GM21723 (cell line): ENCODE results near the gene ADARB2.

Experiments
- ATAC-seq: cut with Tn5 transposase; IDR thresholded peaks from one replicate; pipeline ENCODE4 v1.9.1; 2021; ENCODE audit warnings: mild to moderate bottlenecking, moderate library complexity; ENCODE audit not compliant: unreplicated experiment

Gene ADARB2

GRCh38 chr10:1664333-1664964, 72.9 kb downstream of the ADARB2 start:
- no peak for ATAC-seq

- no peak for ATAC-seq
Measured at GRCh38 chr10:1663226-1663625, 74.1 kb downstream of the ADARB2 start.

DNA sequence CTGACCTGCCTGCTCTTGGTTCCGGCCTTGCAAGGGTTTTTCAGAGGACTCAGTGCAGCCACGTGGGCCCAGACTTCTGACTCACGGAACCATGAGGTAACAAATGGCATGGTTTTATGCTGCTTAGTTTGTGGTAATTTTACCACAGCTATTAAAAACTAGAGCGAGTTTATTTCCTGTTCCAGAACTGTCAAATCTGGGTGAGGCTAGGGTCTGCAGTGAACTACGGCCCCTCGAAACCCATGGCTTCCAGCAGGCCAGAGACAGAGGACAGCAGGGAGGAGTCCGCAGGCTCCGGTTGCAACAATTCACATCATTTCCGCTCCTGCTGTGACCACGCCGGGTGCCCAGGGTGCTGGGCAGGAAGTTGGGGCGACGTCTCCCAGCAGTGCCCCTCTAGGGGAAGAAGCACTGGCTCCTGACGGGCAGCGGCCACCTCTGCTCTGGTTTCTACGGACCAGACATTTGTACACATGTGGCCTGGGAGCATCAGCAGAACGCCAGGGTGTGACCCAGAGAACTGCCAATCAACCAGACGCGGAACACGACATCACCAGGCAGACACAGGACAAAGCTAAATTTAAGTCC, 74.8 kb downstream of the ADARB2 start:
- ATAC-seq = peak; percentile 45

DNA sequence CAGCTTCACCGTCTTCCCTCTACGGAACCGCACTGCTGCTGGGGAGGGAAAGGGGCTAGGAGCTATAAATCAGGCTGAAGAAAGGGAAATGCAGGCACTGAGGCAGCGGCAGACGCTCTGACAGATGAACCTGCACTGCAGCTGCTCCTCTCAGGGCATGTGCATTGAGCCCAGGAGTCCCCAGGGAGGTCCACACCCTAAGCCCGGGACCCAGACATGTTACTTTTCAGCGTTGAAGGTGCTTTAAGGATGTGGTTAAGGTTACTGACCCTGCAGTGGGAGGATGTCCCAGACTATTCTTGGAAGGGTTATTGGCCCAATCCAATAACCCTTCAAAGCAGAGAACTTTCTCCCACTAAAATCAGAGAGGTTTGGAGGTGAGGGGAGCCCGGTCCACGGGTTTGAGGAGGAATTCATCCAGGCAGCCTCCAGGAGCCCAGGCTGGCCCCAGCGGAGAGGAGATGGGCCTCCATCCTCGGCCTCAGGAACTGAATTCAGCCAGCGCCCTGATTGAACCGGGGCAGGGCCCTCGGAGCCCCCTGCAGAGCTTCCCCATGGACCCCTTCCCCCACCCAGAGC, 75.4 kb downstream of the ADARB2 start:
- ATAC-seq = peak; percentile 68

GRCh38 chr10:1661416-1661815, 75.9 kb downstream of the ADARB2 start:
- no peak for ATAC-seq

GRCh38 chr10:1660815-1661214, 76.5 kb downstream of the ADARB2 start:
- no peak for ATAC-seq

- ATAC-seq = no peak
Measured at GRCh38 chr10:1660386-1660785, 76.9 kb downstream of the ADARB2 start.

DNA sequence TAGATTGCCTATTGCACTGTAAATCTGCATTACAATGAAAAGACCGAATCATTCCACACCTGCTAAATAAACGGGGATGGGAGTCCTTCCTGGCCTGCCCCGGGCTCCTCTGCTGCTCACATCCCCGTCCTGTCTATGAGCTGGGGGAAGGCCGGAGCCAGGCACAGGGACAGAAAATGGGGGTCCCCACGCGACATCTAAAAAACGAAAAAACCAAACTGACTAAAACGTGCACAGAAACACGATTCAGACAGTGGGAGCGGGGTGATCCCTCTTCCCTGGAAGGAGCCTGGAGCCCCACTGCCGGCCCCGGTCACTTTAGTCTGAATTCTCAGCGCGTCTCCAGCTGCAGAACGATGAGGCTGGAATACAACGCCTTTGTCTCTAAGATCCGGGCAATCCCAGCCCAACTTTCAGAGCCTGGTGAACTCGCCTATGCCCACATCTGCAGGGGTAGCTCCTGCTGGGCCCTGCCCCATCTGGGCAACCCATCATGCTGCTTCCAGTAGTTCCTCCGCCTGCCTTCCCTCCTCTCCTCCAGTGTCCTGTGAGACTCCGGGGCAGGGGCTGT, 78.0 kb downstream of the ADARB2 start:
- no peak for ATAC-seq

DNA sequence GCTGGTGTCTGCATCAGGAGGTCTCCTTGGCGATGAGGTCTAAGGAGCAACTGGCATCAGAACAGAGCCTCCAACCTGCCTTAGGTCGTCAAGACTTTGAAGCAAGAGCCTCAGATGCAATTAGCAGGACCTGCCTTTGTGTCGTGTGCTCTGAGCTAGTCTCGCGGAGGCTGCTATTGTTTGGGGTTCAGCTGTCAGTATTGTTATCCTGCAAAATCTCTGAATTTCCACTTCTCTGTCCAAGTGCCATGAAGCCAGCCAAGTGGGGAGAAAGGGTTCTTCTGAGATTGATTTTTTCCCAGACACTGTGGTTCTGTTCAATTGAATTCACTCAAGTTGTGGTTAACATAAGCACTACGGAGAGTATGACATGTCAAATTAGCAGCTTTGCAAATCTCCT, 78.7 kb downstream of the ADARB2 start:
- no peak for ATAC-seq

DNA sequence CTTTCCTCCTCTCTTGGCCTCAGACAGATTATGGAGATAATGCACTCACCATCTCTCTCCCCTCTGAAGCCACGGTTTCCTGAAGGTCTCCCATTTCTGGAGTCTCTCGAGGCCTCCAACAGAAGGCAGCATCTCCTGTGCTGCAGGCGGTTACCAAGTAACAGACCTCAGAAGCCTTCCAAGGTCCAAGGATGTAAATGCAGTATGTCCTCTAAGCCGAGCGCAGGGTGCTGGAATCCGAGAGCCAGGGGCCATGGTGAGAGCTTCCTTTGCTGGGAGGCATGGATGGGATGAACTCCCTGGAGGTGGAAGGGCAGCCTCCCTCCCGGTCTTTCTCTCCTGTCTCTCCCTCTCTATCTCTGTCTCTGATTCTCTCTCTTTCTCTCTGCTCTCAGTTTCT, 79.8 kb downstream of the ADARB2 start:
- ATAC-seq = no peak

DNA sequence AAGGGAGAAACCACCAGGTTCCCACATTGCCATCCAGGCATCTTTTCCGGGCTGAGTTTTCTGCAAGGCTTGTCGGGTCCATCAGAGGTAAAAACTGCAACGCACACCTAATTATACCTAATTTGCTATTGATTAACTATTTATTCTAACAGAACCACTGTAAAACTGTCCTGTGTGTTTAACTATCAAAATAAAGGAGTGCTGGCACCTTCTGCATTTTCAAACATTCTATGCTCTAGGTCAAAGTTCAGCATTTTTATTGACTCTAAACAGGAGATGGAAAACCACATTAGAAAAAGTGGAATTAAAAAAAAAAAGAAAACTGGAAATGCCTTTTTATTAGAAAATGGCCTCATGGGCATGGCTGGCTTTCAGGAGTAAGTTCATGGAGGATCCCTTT, 82.0 kb downstream of the ADARB2 start:
- no peak for ATAC-seq

DNA sequence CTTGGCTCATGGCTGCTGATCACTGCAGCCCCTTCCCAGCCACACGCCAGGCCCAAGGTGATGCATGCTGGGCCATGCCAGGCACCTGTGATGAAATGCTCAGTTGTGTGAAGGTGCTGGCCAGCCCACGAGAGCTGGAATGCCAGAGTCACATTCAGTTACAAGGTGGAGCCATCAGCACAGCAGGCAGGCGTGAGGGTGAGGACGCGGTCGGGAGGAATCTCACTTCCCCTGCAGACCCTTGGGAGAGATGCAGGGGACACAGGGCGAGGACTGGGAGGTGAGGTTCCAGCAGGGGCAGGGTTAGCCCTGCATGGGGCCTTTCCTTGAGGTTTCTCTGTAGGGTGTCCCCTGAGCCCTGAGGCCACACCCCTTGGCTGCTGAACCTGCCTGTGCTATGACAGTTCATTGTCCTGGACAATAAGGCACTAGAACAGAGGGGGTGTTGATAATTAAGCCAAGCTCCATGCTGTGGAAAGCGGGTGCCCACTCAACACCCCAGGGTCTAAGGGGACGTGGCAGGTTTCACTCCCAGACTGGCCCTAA, 82.4 kb downstream of the ADARB2 start:
- ATAC-seq = no peak

DNA sequence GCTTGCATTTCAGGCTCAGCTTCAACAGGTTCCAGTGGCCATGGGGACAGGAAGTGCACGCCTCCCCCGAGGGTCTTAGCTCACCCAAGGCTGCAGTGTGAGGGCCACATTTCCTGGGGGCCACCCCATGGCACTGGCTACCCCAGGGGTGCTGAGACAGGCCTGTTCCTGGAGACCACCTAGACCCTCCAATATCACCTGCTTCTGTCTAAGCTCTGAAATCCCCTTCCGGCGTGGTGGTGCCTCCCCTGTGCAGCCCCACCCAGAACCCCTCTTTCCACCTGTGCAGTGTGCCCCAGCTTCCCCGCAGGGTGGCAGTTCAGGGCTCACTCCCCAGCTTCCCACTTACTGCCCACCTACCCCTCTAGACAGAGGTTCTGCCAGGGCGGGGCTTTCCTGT, 83.1 kb downstream of the ADARB2 start:
- ATAC-seq = no peak

DNA sequence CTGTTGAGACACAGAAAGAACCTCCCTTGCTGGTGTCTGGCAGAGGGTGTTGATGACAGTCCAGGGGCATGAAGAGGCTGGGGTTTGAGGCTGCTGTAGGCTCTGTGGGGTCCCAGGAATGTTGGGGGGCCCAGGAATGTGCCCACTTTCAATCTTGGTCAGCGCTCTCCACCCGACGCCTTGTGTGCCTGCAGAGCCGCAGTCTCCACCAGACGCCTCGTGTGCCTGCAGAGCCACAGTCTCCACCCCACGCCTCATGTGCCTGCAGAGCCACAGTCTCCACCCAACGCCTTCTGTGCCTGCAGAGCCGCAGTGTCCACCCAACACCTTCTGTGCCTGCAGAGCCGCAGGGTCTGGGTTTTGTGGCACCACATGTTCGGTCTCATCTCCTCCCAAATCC, 84.0 kb downstream of the ADARB2 start:
- ATAC-seq = no peak

DNA sequence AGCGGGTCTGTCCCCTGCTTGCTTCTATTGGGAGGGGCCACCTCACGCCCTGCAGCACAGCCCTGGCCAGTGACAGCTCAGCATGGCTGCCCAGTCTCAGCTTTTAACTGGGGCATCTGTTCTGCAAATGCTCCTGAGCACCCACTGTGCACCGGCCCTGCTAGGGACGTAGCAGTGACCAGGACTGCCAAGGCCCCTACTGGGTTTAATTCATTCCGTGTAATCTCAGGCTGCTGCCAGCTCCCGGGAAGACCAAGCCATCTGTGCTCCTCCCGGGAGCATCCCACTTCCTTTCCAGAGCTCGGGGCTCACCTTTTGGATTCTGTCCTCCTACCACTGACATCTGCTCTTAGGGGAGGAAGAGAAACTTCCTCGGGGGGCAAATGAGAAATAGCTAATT, 85.2 kb downstream of the ADARB2 start:
- no peak for ATAC-seq

GRCh38 chr10:1651270-1651966, 85.9 kb downstream of the ADARB2 start:
- ATAC-seq = no peak

DNA sequence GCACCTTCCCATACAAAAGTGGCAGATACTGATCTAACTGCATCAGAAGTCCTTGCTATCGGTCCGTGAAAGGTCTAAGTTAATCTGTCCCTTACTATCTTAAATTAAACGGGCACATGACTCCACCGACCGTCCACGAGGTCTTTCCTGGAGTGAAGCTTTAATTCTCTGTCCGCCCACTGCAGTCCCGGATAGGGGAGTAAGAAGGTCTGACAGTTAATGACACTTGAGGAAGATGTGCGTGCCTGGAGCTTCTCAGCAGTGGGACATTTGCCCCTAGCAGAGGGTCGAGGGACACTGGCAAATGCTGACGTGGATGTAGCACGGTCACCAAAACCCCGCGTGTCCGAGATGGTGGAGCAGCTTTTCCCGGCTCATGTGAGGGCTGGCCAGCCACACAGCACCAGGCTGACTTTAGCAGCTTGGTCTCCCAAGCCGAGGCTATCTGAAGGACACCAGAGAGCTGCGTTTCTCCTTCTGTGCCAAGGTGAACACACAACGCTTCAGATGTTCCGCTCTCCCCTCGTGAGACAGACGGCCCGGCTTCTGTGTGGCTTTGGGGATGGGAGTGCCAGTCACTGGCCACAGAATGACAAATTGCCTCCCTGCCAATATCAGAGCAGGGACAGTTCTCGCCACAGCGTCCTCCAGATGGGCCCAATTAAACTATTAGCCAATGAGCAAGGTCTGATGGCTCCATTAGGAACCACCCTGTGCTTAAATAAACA, 86.6 kb downstream of the ADARB2 start:
- no peak for ATAC-seq

DNA sequence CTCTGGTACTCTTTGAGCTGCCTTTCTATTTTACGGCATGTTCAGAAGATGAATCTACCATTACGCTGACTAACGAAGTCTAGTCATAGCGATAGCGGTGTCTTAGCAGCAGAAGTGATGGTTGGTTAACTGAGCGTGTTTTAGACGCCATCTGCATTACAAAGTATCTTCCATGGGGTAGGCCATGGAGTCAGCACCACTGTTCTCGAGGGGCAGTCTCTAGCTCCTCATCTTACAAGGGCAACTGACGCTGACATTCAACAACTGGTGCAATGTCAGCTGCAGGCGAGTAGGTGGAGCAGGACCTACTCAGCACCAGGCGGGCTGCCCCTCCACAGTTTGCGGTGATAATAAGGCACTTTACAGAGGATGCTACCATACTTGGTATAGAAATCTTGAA, 88.7 kb downstream of the ADARB2 start:
- ATAC-seq = no peak

- ATAC-seq = no peak
Measured at GRCh38 chr10:1646332-1646731, 91.0 kb downstream of the ADARB2 start.

DNA sequence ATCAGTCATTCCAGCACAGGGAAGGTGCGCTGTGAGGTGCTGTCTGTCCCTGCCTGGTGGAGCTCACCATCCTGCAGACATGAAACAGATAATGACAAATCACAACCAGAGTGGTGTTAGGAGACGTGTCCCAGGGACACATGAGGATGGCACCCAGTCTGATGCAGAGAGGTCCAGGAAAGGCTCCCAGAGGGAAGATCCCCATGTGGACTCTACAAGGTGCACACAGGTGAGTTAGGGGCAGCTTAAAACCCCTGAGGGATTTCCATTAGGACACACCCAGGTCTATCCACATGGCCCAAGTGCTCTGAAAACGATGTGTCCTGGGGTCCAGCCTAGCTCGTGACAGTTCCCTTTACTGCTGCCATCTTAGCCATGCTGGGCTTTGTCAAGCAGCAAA, 91.4 kb downstream of the ADARB2 start:
- ATAC-seq = no peak

- no peak for ATAC-seq
Measured at GRCh38 chr10:1644191-1644711, 93.1 kb downstream of the ADARB2 start.
